Measurements from ENCODE around the gene ARL4A. TPM values are rescaled to one million over a fixed set of nuclear protein-coding genes. Genes with fewer than 3 reads are reported as not detected.

ARL4A gene
- total and polyA plus RNA-seq, 9 of the 15 experiments (the other 6 are each of a cell fraction or from before 2014, with no cell fraction given), result 118 to 688 (median 172) TPM

- peak overlapping the region; percentile 95 for H3K4me2 ChIP-seq (ENCODE audit: insufficient read depth, low read length)
- peaks cover 86% of the 10 kb centered on the region for H3K79me2 ChIP-seq (ENCODE audit: control insufficient read depth, insufficient read depth, low read length)
- H3K9ac ChIP-seq (ENCODE audit: insufficient read depth in 1 of 2, low read depth in 2 of 2, low read length in 2 of 2), result peak overlapping the region in 1 of 2 experiments; percentile 96; a peak in 2 of 4 replicates
- H3K27me3 ChIP-seq (ENCODE audit: control insufficient read depth in 2 of 2, insufficient read depth in 2 of 2, low read length in 2 of 2), result no peaks in the 10 kb centered on the region
- H2AFZ ChIP-seq (ENCODE audit: low read depth, low read length), result peak overlapping the region; percentile 60
- peak overlapping the region; percentile 12 for H3K4me3 ChIP-seq
- BruUV-seq (replicated peaks), result no TSS peak
- ATAC-seq (no peak; the same call in 2 of the 3 replicates), FAIRE-seq (no peak), DNase-seq (ENCODE audit: extremely low read depth in 1 of 4, low spot score in 3 of 4) (peak in 1 of 4 experiments; percentile 54)
- POLR2A ChIA-PET, result interaction anchor here (0.6 to 4.4 kb wide), 11 partner anchors 11 to 400 kb away, joined by 3 to 52 read pairs (median 7); partner anchors contain the start of gene ARL4A
- in situ Hi-C loops (cut with MboI) (loop anchor here (25.0 kb wide), 1 partner anchor 1271 kb away; the partner anchor contains the start of gene ETV1), intact Hi-C loops (cut with micrococcal nuclease) (loop anchor here (5.0 kb wide), 1 partner anchor 1271 kb away; the partner anchor contains the start of gene ETV1)
- no peaks in the 10 kb centered on the region for H4K20me1 ChIP-seq (replicated peaks; ENCODE audit: control insufficient read depth, insufficient read depth, low read length)
- peaks cover 19 to 60% of the 10 kb centered on the region in 2 experiments for H3K4me1 ChIP-seq (replicated peaks in 1 of 2; ENCODE audit: control insufficient read depth in 2 of 2, insufficient read depth in 2 of 2, low read length in 2 of 2)
- H3K9me3 ChIP-seq (replicated peaks; ENCODE audit: control insufficient read depth, insufficient read depth, low read depth, low read length), result no peaks in the 10 kb centered on the region
- CTCF ChIA-PET (ENCODE audit: low intra/inter-chr PET ratio), result no interaction called here
- no peaks in the 10 kb centered on the region; the same call in 2 of the 3 replicates for H3K36me3 ChIP-seq (ENCODE audit: control insufficient read depth, insufficient read depth, low read length)
- peak overlapping the region; percentile 98 for H3K27ac ChIP-seq (ENCODE audit: extremely low read depth, low read depth, low read length)
- WGBS (ENCODE audit: insufficient coverage, low coverage, missing lambda C conversion rate), result 8% methylated on average over 2 of the region's 3 CpGs
- no peaks in the 10 kb centered on the region for H3K9me1 ChIP-seq (ENCODE audit: control insufficient read depth, insufficient read depth, low read length)
- TF ChIP-seq PRDM10 (IDR thresholded peaks at IDR 0.05; ENCODE audit: partially characterized antibody) (no peak), CEBPG (CRISPR knock-in tag; IDR thresholded peaks at IDR 0.05) (no peak), CEBPG (tag; conservative IDR thresholded peaks at IDR 0.05 in 1 of 2, IDR thresholded peaks at IDR 0.05 in 1 of 2) (0 out of 4 replicates have a peak, but pooled peaks of 1 of the 2 experiments have one; percentile 12), NR2C2 (CRISPR knock-in tag; IDR thresholded peaks at IDR 0.05) (no peak), NR2C2 (tag; IDR thresholded peaks at IDR 0.05) (no peak), TOE1 (IDR thresholded peaks at IDR 0.05; ENCODE audit: borderline replicate concordance) (no peak), TOE1 (CRISPR knock-in tag; IDR thresholded peaks at IDR 0.05; ENCODE audit: borderline replicate concordance, low read depth) (no peak), ARID1B (IDR thresholded peaks at IDR 0.05) (no peak), AFF1 (IDR thresholded peaks at IDR 0.05; ENCODE audit: low read depth in 1 of 2, partially characterized antibody in 2 of 2) (peak in 1 of 2 experiments; percentile 27)
- TF ChIP-seq, protein P1, sequence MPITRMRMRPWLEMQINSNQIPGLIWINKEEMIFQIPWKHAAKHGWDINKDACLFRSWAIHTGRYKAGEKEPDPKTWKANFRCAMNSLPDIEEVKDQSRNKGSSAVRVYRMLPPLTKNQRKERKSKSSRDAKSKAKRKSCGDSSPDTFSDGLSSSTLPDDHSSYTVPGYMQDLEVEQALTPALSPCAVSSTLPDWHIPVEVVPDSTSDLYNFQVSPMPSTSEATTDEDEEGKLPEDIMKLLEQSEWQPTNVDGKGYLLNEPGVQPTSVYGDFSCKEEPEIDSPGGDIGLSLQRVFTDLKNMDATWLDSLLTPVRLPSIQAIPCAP (CRISPR knock-in tag; IDR thresholded peaks at IDR 0.05; ENCODE audit: borderline replicate concordance), result no peak
These were observed 29.3 kb downstream of the ARL4A start for GRCh38 chr7:12716722-12717121.
